Measurements from ENCODE around the gene HS3ST3A1. TPM values are rescaled to one million over a fixed set of nuclear protein-coding genes. Genes with fewer than 3 reads are reported as not detected.

HS3ST3A1 gene
- total RNA-seq, 1 experiment from 2014 or later = not detected

DNA sequence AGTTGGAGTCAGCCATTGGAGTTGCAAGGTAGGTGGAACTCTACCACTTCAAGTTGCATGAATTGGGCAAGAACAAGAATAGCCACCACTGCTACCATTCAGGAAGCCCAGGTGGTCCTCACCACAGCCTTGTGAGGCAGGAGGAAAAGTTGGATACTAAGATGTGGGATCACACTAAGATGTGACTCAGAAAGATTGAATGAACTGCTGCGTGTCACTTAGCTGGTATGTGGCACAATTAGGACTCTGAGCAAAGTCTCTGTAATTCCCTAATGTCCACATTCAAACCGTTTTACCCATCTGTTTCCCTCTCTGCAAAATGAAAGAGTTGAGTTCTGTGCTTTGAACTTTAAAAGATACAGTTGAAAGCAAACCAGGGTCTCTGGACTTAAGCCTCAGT lies 44.7 kb upstream of the HS3ST3A1 start (continued):
- TF ChIP-seq, protein P1, sequence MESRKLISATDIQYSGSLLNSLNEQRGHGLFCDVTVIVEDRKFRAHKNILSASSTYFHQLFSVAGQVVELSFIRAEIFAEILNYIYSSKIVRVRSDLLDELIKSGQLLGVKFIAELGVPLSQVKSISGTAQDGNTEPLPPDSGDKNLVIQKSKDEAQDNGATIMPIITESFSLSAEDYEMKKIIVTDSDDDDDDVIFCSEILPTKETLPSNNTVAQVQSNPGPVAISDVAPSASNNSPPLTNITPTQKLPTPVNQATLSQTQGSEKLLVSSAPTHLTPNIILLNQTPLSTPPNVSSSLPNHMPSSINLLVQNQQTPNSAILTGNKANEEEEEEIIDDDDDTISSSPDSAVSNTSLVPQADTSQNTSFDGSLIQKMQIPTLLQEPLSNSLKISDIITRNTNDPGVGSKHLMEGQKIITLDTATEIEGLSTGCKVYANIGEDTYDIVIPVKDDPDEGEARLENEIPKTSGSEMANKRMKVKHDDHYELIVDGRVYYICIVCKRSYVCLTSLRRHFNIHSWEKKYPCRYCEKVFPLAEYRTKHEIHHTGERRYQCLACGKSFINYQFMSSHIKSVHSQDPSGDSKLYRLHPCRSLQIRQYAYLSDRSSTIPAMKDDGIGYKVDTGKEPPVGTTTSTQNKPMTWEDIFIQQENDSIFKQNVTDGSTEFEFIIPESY (IDR thresholded peaks at IDR 0.05; ENCODE audit: extremely low read depth, insufficient replicate concordance, low read length) = no peak
- TF ChIP-seq FOSL1 (IDR thresholded peaks at IDR 0.05; ENCODE audit: low read depth) (no peak), YY1 (IDR thresholded peaks at IDR 0.05; ENCODE audit: extremely low read depth, insufficient replicate concordance, low read depth, low read length) (no peak), ZNF274 (IDR thresholded peaks at IDR 0.05; ENCODE audit: low read depth, low read length) (no peak), SRF (IDR thresholded peaks at IDR 0.05; ENCODE audit: low read depth) (no peak), POLR2A (IDR thresholded peaks at IDR 0.05; ENCODE audit: borderline replicate concordance, extremely low read depth, insufficient read depth, insufficient read length) (no peak), CBX3 (IDR thresholded peaks at IDR 0.05; ENCODE audit: low read depth) (no peak)

DNA sequence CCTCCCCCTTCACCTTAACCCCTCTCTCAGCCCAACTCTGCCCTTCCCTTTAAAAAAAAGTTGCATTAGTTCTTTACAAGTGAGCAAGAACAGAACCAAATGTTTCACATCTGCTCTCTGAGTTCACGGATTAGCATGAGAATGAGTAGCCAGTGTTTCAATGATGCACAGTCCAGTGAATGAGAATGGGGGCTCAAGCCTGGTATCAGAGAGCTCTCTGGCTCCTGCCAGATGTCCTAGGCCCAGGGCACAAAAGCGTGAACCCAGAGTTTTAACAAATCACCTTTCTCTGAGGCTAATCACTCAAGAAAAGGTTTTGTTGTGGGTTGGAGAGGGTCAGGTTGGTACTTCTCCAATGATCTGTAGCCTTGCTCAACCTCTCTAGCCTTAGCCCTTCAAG lies 41.5 kb upstream of the HS3ST3A1 start:
- H2AFZ ChIP-seq (ENCODE audit: low read depth, low read length, poor library complexity, severe bottlenecking) = no peak overlapping the region
- ATAC-seq = no peak
- H3K4me1 ChIP-seq (ENCODE audit: control insufficient read depth in 1 of 2, insufficient read depth in 2 of 2, low read length in 2 of 2) = no peaks in the 10 kb centered on the region
- H3K79me2 ChIP-seq (ENCODE audit: insufficient read depth, low read length) = no peaks in the 10 kb centered on the region
- intact Hi-C loops (cut with micrococcal nuclease) = no loop called here
- no peak overlapping the region for H3K4me3 ChIP-seq (replicated peaks in 1 of 2; ENCODE audit: low read depth in 1 of 2, low read length in 2 of 2)
- RAD21 ChIA-PET (ENCODE audit: low non-redundant PET in 1 of 2, low total read pairs in 2 of 2, uncharacterized antibody in 2 of 2, unreplicated experiment in 2 of 2) = no interaction called here
- no peaks in the 10 kb centered on the region for H3K9me2 ChIP-seq (ENCODE audit: insufficient read depth)
- DNase-seq (ENCODE audit: low read depth, low spot score) = no peak
- H3K4me2 ChIP-seq (ENCODE audit: low read length) = no peak overlapping the region
- peaks cover 4% of the 10 kb centered on the region; the same call in 1 of the 2 replicates for H3K27me3 ChIP-seq (ENCODE audit: insufficient read depth, low read length)
- CTCF ChIA-PET = no interaction called here
- H4K20me1 ChIP-seq (ENCODE audit: insufficient read depth) = no peaks in the 10 kb centered on the region
- H3K9ac ChIP-seq (ENCODE audit: low read length) = no peak overlapping the region
- H3K9me3 ChIP-seq (ENCODE audit: control insufficient read depth in 1 of 2, insufficient read depth in 1 of 2, low read depth in 1 of 2, low read length in 2 of 2) = no peaks in the 10 kb centered on the region
- no peaks in the 10 kb centered on the region for H3K36me3 ChIP-seq (ENCODE audit: control insufficient read depth in 1 of 2, insufficient read depth in 2 of 2, low read length in 2 of 2)
- no peak overlapping the region for H3K27ac ChIP-seq (ENCODE audit: low read depth, low read length)
- POLR2A ChIA-PET = no interaction called here
- no TSS peak for BruUV-seq (replicated peaks)
- TF ChIP-seq SP1 (IDR thresholded peaks at IDR 0.05; ENCODE audit: low read depth) = no peak
- TF ChIP-seq RAD21 (IDR thresholded peaks at IDR 0.05; ENCODE audit: low read depth) = no peak
- TF ChIP-seq CBX3 (IDR thresholded peaks at IDR 0.05; ENCODE audit: low read depth) = no peak
- TF ChIP-seq ZFX (IDR thresholded peaks at IDR 0.05) = no peak
- TF ChIP-seq POLR2A (IDR thresholded peaks at IDR 0.05; ENCODE audit: borderline replicate concordance, extremely low read depth, insufficient read depth, insufficient read length) = no peak
- no peak for TF ChIP-seq EZH2 (IDR thresholded peaks at IDR 0.05)
- TF ChIP-seq ELF1 (IDR thresholded peaks at IDR 0.05; ENCODE audit: borderline replicate concordance, low read depth) = no peak
- TF ChIP-seq, protein P2, sequence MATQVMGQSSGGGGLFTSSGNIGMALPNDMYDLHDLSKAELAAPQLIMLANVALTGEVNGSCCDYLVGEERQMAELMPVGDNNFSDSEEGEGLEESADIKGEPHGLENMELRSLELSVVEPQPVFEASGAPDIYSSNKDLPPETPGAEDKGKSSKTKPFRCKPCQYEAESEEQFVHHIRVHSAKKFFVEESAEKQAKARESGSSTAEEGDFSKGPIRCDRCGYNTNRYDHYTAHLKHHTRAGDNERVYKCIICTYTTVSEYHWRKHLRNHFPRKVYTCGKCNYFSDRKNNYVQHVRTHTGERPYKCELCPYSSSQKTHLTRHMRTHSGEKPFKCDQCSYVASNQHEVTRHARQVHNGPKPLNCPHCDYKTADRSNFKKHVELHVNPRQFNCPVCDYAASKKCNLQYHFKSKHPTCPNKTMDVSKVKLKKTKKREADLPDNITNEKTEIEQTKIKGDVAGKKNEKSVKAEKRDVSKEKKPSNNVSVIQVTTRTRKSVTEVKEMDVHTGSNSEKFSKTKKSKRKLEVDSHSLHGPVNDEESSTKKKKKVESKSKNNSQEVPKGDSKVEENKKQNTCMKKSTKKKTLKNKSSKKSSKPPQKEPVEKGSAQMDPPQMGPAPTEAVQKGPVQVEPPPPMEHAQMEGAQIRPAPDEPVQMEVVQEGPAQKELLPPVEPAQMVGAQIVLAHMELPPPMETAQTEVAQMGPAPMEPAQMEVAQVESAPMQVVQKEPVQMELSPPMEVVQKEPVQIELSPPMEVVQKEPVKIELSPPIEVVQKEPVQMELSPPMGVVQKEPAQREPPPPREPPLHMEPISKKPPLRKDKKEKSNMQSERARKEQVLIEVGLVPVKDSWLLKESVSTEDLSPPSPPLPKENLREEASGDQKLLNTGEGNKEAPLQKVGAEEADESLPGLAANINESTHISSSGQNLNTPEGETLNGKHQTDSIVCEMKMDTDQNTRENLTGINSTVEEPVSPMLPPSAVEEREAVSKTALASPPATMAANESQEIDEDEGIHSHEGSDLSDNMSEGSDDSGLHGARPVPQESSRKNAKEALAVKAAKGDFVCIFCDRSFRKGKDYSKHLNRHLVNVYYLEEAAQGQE (IDR thresholded peaks at IDR 0.05; ENCODE audit: low read depth) = no peak
- no peak for TF ChIP-seq EZH2phosphoT487 (IDR thresholded peaks at IDR 0.05; ENCODE audit: borderline replicate concordance)
- TF ChIP-seq TCF7L2 (IDR thresholded peaks at IDR 0.05; ENCODE audit: borderline replicate concordance, extremely low read depth, insufficient read depth, insufficient read length) = no peak
- no peak for TF ChIP-seq JUND (IDR thresholded peaks at IDR 0.05)
- TF ChIP-seq, protein P1 (IDR thresholded peaks at IDR 0.05; ENCODE audit: extremely low read depth, insufficient replicate concordance, low read length) = no peak
- TF ChIP-seq, protein P3, sequence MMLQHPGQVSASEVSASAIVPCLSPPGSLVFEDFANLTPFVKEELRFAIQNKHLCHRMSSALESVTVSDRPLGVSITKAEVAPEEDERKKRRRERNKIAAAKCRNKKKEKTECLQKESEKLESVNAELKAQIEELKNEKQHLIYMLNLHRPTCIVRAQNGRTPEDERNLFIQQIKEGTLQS (IDR thresholded peaks at IDR 0.05) = no peak
- no peak for TF ChIP-seq CEBPB (IDR thresholded peaks at IDR 0.05; ENCODE audit: low read depth)
- no peak for TF ChIP-seq FOSL1 (IDR thresholded peaks at IDR 0.05; ENCODE audit: low read depth)
- TF ChIP-seq, protein P4, sequence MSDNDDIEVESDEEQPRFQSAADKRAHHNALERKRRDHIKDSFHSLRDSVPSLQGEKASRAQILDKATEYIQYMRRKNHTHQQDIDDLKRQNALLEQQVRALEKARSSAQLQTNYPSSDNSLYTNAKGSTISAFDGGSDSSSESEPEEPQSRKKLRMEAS (IDR thresholded peaks at IDR 0.05) = no peak
